HL-60 (cell line): ENCODE measurements around the gene ARHGEF17.

ENCODE experiments used
- GABPA ChIP-seq: IDR thresholded peaks from 2 replicates; pipeline ENCODE4 v1.6.1; 2012; ENCODE audit warnings: low read depth
- POLR2AphosphoS5 ChIP-seq: IDR thresholded peaks from 2 replicates; pipeline ENCODE4 v1.6.1; 2012; ENCODE audit warnings: low read depth
- SPI1 ChIP-seq: IDR thresholded peaks from 2 replicates; pipeline ENCODE4 v1.6.1; 2012; ENCODE audit warnings: low read depth, mild to moderate bottlenecking, borderline replicate concordance
- TF ChIP-seq, protein P1 (sequence below): IDR thresholded peaks from one replicate; pipeline ENCODE4 v1.5.1; 2011; ENCODE audit warnings: low read length, control low read depth, inconsistent platforms; ENCODE audit not compliant: insufficient read depth
- TF ChIP-seq, protein P2 (sequence below): IDR thresholded peaks from 2 replicates; pipeline ENCODE4 v1.6.1; 2012; ENCODE audit warnings: low read depth; ENCODE audit not compliant: insufficient replicate concordance

DNA sequence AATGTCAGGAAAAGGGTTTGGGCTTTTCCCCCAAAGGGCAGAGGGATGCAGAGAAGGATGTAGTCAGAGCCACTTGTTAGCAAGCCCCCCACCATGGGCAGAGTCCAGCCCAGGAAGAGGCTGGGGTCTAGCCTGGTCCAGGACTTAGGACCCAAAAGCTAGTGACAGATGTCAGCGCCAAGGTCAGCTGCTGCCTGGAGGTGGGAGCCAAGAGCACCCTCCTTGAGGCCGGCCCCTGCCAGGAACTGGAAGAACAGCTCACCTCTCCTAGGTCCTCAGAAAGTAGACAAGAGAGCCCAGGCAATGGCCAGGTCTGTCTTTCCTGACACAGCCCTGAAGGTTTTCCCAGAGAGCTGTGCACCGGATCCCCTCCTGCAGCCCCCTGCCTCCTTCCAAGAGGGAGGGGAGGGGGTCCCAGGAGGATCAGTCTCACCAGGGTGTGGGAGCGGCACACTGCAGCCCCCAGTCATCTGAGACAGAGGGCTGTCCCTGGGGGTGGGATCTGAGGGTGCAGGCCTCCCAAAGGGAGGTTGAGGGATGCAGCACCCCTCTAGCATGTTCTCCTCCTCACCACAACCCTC lies 14.6 kb upstream of the ARHGEF17 start:
- TF ChIP-seq GABPA (no peak), SPI1 (no peak), POLR2AphosphoS5 (no peak)
- TF ChIP-seq, protein P1, sequence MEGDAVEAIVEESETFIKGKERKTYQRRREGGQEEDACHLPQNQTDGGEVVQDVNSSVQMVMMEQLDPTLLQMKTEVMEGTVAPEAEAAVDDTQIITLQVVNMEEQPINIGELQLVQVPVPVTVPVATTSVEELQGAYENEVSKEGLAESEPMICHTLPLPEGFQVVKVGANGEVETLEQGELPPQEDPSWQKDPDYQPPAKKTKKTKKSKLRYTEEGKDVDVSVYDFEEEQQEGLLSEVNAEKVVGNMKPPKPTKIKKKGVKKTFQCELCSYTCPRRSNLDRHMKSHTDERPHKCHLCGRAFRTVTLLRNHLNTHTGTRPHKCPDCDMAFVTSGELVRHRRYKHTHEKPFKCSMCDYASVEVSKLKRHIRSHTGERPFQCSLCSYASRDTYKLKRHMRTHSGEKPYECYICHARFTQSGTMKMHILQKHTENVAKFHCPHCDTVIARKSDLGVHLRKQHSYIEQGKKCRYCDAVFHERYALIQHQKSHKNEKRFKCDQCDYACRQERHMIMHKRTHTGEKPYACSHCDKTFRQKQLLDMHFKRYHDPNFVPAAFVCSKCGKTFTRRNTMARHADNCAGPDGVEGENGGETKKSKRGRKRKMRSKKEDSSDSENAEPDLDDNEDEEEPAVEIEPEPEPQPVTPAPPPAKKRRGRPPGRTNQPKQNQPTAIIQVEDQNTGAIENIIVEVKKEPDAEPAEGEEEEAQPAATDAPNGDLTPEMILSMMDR: no peak
- TF ChIP-seq, protein P2, sequence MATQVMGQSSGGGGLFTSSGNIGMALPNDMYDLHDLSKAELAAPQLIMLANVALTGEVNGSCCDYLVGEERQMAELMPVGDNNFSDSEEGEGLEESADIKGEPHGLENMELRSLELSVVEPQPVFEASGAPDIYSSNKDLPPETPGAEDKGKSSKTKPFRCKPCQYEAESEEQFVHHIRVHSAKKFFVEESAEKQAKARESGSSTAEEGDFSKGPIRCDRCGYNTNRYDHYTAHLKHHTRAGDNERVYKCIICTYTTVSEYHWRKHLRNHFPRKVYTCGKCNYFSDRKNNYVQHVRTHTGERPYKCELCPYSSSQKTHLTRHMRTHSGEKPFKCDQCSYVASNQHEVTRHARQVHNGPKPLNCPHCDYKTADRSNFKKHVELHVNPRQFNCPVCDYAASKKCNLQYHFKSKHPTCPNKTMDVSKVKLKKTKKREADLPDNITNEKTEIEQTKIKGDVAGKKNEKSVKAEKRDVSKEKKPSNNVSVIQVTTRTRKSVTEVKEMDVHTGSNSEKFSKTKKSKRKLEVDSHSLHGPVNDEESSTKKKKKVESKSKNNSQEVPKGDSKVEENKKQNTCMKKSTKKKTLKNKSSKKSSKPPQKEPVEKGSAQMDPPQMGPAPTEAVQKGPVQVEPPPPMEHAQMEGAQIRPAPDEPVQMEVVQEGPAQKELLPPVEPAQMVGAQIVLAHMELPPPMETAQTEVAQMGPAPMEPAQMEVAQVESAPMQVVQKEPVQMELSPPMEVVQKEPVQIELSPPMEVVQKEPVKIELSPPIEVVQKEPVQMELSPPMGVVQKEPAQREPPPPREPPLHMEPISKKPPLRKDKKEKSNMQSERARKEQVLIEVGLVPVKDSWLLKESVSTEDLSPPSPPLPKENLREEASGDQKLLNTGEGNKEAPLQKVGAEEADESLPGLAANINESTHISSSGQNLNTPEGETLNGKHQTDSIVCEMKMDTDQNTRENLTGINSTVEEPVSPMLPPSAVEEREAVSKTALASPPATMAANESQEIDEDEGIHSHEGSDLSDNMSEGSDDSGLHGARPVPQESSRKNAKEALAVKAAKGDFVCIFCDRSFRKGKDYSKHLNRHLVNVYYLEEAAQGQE: no peak
